ENCODE data around the gene SLC15A1.

- TF ChIP-seq POLR2A (IDR thresholded peaks at IDR 0.05) (no peak), CTCF (IDR thresholded peaks at IDR 0.05) (no peak)
Observed at GRCh38 chr13:98641075-98641474, 111.4 kb downstream of the SLC15A1 start.

All from heart left ventricle (tissue), 13 donors.